Measurements from ENCODE around the gene CNIH2.
"Not testable (repeated sequence)": the region's sequence is repeated elsewhere in the genome, so short reads cannot be mapped to it uniquely, and the experiment has no call there.

The CNIH2 gene

GRCh38 chr11:66316849-66317251 lies 38.9 kb downstream of the CNIH2 start, which contains the start of gene CD248:
TSS of gene CD248 (minus strand) at chr11:66317044. CDS start at chr11:66317027, 17 bp downstream.
- no peak for DNase-seq

DNA sequence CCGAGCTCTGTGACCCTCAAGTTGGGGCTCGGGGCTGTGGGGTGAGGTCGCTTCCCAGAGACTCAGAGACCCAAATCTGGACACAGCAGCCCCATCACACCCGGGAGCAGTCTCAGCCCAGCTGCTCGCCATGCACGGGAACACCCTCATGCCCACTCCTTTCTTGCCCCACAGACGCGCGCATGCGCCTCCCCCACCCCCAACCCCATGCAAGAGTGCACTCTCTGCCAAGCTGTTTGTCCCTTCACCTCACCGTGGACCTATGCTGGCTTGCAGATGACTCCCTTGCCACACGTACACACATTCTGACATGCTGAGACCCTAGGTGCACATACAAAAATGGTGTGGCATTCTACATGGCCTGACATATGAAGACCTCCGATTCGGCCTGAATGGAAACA lies 39.3 kb downstream of the CNIH2 start:
- no peak for DNase-seq

DNA sequence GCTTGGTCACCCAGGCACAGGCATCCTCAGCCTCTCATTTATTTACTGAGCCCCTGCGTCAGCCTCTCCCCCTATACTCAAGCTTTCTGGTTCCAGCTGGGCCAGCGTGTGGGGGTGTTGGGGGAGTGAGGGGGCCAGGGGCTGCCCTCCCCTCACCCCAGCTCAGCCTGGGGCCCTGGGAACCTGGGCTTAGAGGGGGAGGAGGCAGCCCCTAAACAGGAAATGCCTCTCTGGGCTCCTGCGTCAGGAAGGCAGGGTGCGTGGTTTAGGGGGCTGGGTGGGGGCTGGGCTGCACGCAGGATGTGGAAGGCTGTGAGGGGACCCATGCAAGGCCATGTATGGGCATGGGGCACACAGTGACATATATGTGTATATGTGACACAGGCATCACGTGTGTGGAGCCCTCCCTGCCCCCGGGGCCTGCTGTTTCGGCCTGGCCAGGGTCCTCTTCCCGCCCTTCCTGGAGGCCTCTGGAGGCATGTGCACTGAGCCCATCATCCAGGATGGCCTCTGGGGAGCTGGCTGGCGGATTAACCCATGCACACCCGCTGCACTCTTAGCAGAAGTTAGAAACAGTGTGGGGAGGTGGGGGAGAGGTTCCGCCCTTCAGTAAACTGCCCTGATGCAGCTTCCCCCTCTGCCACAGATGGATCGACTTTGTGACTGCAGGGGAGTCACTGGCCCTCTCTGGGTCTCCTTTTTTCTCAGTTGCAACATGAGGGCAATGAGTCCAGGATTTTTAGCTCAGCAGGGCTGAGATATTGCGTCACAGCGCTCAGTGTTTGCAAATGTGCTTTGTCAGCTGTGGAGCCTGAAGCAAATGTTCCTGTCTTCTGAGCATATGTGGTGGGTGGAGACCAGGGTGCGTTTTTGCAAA lies 40.0 kb downstream of the CNIH2 start:
- DNase-seq, result no peak

- no peak for DNase-seq
Observed at GRCh38 chr11:66318600-66318970, 40.6 kb downstream of the CNIH2 start.

DNA sequence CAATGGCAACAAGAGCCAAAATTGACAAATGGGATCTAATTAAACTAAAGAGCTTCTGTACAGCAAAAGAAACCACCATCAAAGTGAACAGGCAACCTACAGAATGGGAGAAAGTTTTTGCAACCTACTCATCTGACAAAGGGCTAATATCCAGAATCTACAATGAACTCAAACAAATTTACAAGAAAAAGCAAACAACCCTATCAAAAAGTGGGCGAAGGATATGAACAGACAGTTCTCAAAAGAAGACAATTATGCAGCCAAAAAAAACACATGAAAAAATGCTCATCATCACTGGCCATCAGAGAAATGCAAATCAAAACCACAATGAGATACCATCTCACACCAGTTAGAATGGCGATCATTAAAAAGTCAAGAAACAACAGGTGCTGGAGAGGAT lies 42.3 kb downstream of the CNIH2 start:
- not testable (repeated sequence) for DNase-seq

- DNase-seq, result not testable (repeated sequence)
Observed at GRCh38 chr11:66320748-66321147, 42.8 kb downstream of the CNIH2 start.

- DNase-seq, result no peak
Observed at GRCh38 chr11:66321606-66322005, 43.6 kb downstream of the CNIH2 start.

DNA sequence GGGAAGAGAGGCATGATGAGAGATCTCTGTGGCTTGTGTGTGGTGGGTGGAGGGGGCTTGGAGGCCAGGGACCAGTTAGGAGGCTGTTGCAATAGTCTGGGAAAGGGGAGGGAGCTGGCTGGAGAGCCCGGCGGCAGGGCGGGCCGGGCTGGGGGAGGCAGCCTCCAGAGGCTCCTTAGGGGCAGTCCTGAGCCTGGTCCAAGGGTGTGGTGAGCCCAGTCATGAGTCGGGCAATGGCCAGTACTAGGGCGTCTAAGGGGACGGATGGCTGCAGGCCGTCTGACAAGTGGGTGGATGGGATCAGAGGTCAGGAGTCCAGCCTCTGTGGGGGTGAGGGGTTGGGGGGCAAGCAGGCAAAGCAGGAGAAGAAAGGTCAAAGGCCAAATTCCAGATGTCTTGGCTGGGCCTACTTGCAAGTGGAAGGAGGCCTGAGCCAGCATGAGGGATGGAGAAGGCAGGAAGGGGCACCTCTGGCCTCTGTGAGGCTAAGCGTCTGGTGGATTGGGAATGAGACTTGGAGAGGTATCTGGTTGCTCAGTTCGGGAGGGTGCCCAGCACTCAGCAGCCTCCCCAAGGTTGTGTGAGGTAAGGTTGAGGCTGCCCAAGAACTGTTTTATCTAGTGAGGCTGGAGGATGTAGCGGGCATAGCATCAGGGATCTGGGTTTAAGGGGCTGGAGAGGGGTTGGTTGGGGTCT lies 44.9 kb downstream of the CNIH2 start:
- no peak for DNase-seq

- no peak for DNase-seq
Observed at GRCh38 chr11:66323684-66324083, 45.7 kb downstream of the CNIH2 start.

DNA sequence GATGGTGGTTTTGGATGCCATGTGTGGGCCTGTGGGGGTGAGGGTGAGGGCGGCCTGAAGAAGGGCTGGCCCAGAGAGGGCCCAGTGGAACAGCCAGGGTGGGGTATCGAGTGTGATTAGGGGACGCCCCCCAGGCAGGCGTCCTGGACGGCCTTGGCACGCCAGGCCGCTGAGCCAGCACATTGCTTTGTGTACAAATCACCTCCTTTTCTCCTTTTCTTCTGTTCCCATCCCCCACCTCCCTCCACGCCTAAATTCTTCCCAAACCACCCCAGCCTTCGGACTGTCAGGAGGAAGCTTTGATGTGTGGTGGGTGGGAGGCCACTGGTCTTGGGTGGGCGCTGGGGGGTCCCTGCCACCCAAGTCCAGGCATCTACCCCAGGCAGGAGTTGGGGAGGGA lies 46.7 kb downstream of the CNIH2 start:
- no peak for DNase-seq

GRCh38 chr11:66325263-66325671 lies 47.3 kb downstream of the CNIH2 start:
- DNase-seq, result peak; percentile 19

GRCh38 chr11:66326261-66327111 lies 48.5 kb downstream of the CNIH2 start:
- DNase-seq, result no peak

DNA sequence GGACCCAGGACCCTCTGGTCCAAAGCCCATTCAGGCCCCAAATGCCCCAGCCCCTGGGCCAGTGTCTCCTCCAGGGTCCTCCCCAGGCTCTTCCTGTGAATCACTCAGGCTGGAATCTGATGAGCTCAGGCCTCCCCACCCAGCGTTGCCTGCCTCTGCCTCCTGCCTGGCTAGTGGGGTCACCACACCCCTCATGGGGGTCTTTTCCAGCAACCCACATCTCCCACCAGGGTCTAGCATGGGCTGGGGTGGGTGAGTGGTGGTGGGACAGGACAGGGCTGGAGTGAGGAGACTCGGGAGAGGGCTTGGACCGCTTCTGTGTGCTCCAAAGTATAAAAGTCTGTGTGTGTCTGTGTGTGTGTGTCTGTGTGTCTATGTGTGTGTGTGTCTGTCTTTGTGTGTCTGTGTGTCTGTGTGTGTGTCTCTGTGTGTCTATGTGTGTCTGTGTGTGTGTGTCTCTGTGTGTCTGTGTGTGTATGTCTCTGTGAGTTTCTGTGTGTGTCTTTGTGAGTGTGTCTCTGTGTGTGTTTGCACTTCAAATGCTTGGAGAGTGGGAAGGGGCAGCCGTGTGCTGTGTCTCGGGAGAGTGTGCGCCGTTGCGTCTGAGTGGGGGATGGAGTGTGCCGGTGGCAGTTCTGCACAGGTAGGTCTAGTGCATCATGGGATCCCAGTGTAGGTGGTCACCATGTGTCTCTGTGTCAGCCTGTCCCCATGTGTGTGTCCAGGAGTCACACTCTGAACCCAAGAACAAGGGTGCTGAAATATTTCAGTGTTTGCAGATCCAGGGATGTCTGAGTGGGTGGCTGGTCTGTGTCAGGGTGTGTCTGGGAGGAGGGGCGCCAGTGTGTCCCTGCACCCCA lies 49.4 kb downstream of the CNIH2 start:
- DNase-seq, result no peak

DNA sequence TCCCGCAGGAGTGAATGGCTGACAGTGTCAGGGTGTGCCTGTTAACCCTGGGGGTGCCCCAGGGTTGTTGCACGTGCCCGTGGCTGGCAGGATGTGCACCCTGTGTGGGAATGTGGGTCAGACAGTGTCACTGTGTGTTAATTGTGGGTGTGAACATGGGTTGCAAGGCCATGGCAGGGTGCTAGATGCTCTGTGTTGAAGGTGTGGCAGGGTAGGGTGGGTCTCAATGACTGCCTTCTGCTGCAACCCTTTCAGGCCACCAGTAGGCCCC lies 50.0 kb downstream of the CNIH2 start:
- no peak for DNase-seq

GRCh38 chr11:66328302-66329144 lies 50.5 kb downstream of the CNIH2 start:
- DNase-seq, result no peak

DNA sequence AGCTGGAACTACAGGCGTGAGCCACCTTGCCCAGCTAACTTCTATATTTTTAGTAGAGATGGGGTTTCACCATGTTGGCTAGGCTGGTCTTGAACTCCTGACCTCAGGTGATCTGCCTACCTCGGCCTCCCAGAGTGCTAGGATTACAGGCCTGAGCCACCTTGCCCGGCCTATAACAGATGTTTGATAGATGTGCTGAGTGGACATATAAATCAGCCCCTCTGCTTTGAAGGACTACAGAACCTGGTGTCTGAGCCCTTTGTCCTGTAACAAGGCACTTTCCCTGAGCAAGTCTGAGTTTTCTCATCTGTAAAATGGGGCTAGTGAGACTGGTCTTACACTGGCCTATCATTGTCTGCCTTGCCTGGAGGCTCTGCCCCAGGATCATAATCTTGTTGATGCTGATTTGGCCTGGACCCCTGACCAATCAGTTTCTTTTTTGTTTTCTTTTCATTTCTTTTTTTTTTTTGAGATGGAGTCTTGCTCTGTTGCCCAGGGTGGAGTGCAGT lies 51.2 kb downstream of the CNIH2 start:
- no peak for DNase-seq

GRCh38 chr11:66330931-66331330 lies 53.0 kb downstream of the CNIH2 start:
- no peak for DNase-seq

DNA sequence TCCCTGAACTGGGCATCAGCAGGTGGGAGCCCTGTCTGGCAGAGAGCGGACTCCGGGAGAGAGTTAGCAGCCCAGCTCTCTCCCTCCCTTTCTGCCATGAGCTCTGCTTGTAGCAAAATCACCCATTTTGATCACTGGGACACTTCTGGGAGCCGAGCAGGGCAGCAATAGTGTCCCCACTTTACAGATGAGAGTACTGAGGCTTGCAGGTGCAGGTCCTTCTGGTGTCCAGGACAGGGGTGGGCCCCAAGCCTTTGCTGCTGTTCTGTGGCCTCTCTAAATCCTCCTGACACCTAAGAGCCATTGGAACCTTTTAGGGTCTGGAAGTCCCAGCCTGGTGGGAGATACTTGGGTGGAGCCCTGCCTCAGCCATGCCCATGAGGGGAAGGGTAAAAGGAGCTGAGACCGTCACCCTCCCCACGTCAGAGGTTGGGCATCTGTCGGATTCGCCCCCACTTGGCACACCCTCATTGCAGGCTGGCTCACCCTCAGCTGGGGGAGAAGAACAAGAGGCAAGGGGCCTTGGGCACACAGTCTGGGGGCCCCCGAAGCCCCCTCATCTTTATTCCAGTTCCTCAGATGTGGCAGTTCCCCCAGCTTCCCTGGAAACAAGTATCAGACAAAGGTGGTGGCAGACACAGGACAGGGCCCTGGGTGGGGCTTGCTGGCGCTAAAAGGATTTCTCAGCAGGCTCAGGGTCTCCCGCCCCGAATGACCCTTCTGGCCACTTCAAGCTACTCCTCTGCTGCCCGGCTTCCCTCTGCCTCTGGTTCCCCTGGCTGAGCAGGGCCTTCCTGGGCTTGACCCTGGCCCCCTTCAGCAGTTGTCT lies 53.8 kb downstream of the CNIH2 start:
- DNase-seq, result no peak

GRCh38 chr11:66332371-66333219 lies 54.6 kb downstream of the CNIH2 start:
- no peak for DNase-seq

All from NCI-H524 treated with DMSO at 0.1 percent for 48 hours (cell line).